Ectodermal cell (in vitro differentiated cells): ENCODE data around the gene BRINP2.

Experiments used
- H3K27ac ChIP-seq: 2 replicates; pipeline ENCODE4 v1.7.0; 2013; ENCODE audit warnings: mild to moderate bottlenecking, low read depth, low read length; ENCODE audit not compliant: insufficient read depth, poor library complexity, severe bottlenecking
- H3K27me3 ChIP-seq: 2 replicates; pipeline ENCODE4 v1.7.0; 2013; ENCODE audit warnings: mild to moderate bottlenecking, low read length; ENCODE audit not compliant: insufficient read depth, control insufficient read depth, poor library complexity, severe bottlenecking
- H3K36me3 ChIP-seq: one replicate; pipeline ENCODE4 v1.7.0; 2013; ENCODE audit warnings: low read length; ENCODE audit not compliant: control insufficient read depth, insufficient read depth
- H3K4me1 ChIP-seq: one replicate; pipeline ENCODE4 v1.7.0; 2013; ENCODE audit warnings: low read length; ENCODE audit not compliant: control insufficient read depth, insufficient read depth
- H3K4me3 ChIP-seq: 2 replicates; pipeline ENCODE4 v1.7.0; 2013; ENCODE audit warnings: low read depth, low read length, control low read depth; ENCODE audit not compliant: insufficient read depth
- H3K9me3 ChIP-seq: 2 replicates; pipeline ENCODE4 v1.7.0; 2013; ENCODE audit warnings: mild to moderate bottlenecking, low read length, moderate library complexity; ENCODE audit not compliant: control insufficient read depth
- WGBS, 2 experiments: methylation state at CpG; one replicate each; pipeline ENCODE4 v1.1.7; 2013; ENCODE audit warnings: missing lambda C conversion rate in 2 of 2; 5-methylcytosine and 5-hydroxymethylcytosine counted together

Gene BRINP2

GRCh38 chr1:177135250-177135649 lies 35.5 kb upstream of the BRINP2 start:
- Histone ChIP-seq H3K27me3 (no peaks in the 10 kb centered on the region), H3K4me3 (no peak overlapping the region), H3K4me1 (no peaks in the 10 kb centered on the region), H3K36me3 (no peaks in the 10 kb centered on the region), H3K27ac (no peak overlapping the region), H3K9me3 (no peaks in the 10 kb centered on the region)
- 80 to 85% methylated on average over 4 of the region's 4 CpGs for WGBS, 2 experiments

- H3K36me3 ChIP-seq, result no peaks in the 10 kb centered on the region
- WGBS, 2 experiments, result 11 to 40% methylated on average over 1 of the region's 1 CpG
- no peaks in the 10 kb centered on the region for H3K9me3 ChIP-seq
- no peak overlapping the region for H3K27ac ChIP-seq
- H3K4me3 ChIP-seq, result no peak overlapping the region
- no peaks in the 10 kb centered on the region for H3K4me1 ChIP-seq
- H3K27me3 ChIP-seq, result no peaks in the 10 kb centered on the region
Measured at GRCh38 chr1:177137814-177138213, 32.9 kb upstream of the BRINP2 start.

- Histone ChIP-seq H3K36me3 (no peaks in the 10 kb centered on the region), H3K9me3 (no peaks in the 10 kb centered on the region), H3K4me3 (no peak overlapping the region), H3K27me3 (no peaks in the 10 kb centered on the region), H3K4me1 (no peaks in the 10 kb centered on the region), H3K27ac (no peak overlapping the region)
- WGBS, 2 experiments, result 93 to 97% methylated on average over 4 of the region's 4 CpGs
Measured at GRCh38 chr1:177138347-177138746, 32.4 kb upstream of the BRINP2 start.

- H3K27me3 ChIP-seq, result no peaks in the 10 kb centered on the region
- H3K27ac ChIP-seq, result no peak overlapping the region
- H3K4me3 ChIP-seq, result no peak overlapping the region
- no peaks in the 10 kb centered on the region for H3K36me3 ChIP-seq
- H3K9me3 ChIP-seq, result no peaks in the 10 kb centered on the region
- no peaks in the 10 kb centered on the region for H3K4me1 ChIP-seq
- 86 to 91% methylated on average over 1 of the region's 1 CpG for WGBS, 2 experiments
Measured at GRCh38 chr1:177142010-177142409, 28.7 kb upstream of the BRINP2 start.

GRCh38 chr1:177142791-177143271 lies 27.9 kb upstream of the BRINP2 start:
- no peak overlapping the region for H3K27ac ChIP-seq
- no peaks in the 10 kb centered on the region for H3K9me3 ChIP-seq
- WGBS, 2 experiments, result 88 to 90% methylated on average over 4 of the region's 4 CpGs

GRCh38 chr1:177145106-177146070 lies 25.4 kb upstream of the BRINP2 start:
- Histone ChIP-seq H3K9me3 (no peaks in the 10 kb centered on the region), H3K36me3 (no peaks in the 10 kb centered on the region), H3K27ac (no peak overlapping the region), H3K27me3 (no peaks in the 10 kb centered on the region), H3K4me3 (no peak overlapping the region), H3K4me1 (no peaks in the 10 kb centered on the region)
- WGBS, 2 experiments, result 85 to 93% methylated on average over 2 to 3 of the region's 3 CpGs

More at GRCh38 chr1:177142791-177143271, 27.9 kb upstream of the BRINP2 start:
- H3K36me3 ChIP-seq, result no peaks in the 10 kb centered on the region
- no peaks in the 10 kb centered on the region for H3K4me1 ChIP-seq
- no peak overlapping the region for H3K4me3 ChIP-seq
- H3K27me3 ChIP-seq, result no peaks in the 10 kb centered on the region

- no peak overlapping the region for H3K27ac ChIP-seq
- H3K36me3 ChIP-seq, result no peaks in the 10 kb centered on the region
- H3K4me1 ChIP-seq, result no peaks in the 10 kb centered on the region
- H3K4me3 ChIP-seq, result no peak overlapping the region
- 88 to 100% methylated on average over 2 of the region's 2 CpGs for whole genome bisulfite sequencing, 2 experiments
- no peaks in the 10 kb centered on the region for H3K27me3 ChIP-seq
- H3K9me3 ChIP-seq, result no peaks in the 10 kb centered on the region
Measured at GRCh38 chr1:177146499-177146898, 24.3 kb upstream of the BRINP2 start.

- peaks cover 5% of the 10 kb centered on the region for H3K4me1 ChIP-seq
- 81 to 92% methylated on average over 2 of the region's 2 CpGs for WGBS, 2 experiments
- H3K4me3 ChIP-seq, result no peak overlapping the region
- no peak overlapping the region for H3K27ac ChIP-seq
- H3K36me3 ChIP-seq, result no peaks in the 10 kb centered on the region
- H3K27me3 ChIP-seq, result peaks cover 44% of the 10 kb centered on the region
- H3K9me3 ChIP-seq, result no peaks in the 10 kb centered on the region
Measured at GRCh38 chr1:177162243-177162642, 8.5 kb upstream of the BRINP2 start.

- 1% methylated on average over 15 of the region's 15 CpGs for WGBS, 2 experiments
- H3K4me3 ChIP-seq, result peak overlapping the region; percentile 62
Measured at GRCh38 chr1:177163844-177164379, 6.8 kb upstream of the BRINP2 start.

GRCh38 chr1:177164380-177165068 lies 6.2 kb upstream of the BRINP2 start, which contains the start of gene ASTN1:
TSS of gene ASTN1 (minus strand) at chr1:177164712. CDS start at chr1:177164676, 36 bp downstream.
- Histone ChIP-seq H3K36me3 (no peaks in the 10 kb centered on the region), H3K4me3 (peak within 1 kb of the TSS; percentile 62), H3K27me3 (peaks cover 67% of the 10 kb centered on the region)

More at GRCh38 chr1:177163844-177164379, 6.8 kb upstream of the BRINP2 start:
- Histone ChIP-seq H3K36me3 (no peaks in the 10 kb centered on the region), H3K27ac (no peak overlapping the region), H3K9me3 (no peaks in the 10 kb centered on the region), H3K4me1 (peaks cover 5% of the 10 kb centered on the region), H3K27me3 (peaks cover 61% of the 10 kb centered on the region)

More at GRCh38 chr1:177164380-177165068, 6.2 kb upstream of the BRINP2 start, which contains the start of gene ASTN1:
- Histone ChIP-seq H3K4me1 (peaks cover 5% of the 10 kb centered on the region), H3K9me3 (no peaks in the 10 kb centered on the region), H3K27ac (no peak within 1 kb of the TSS)
- 1% methylated on average over 49 of the region's 49 CpGs for WGBS, 2 experiments
